GM19025 (cell line): ENCODE measurements around the gene MATK.

Source experiments
- ATAC-seq: cut with Tn5 transposase; IDR thresholded peaks from one replicate; pipeline ENCODE4 v1.9.1; 2021; ENCODE audit warnings: mild to moderate bottlenecking, low read depth, moderate library complexity; ENCODE audit not compliant: unreplicated experiment

Gene MATK

GRCh38 chr19:3792114-3792513 is 5.9 kb upstream of the MATK start:
- no peak for ATAC-seq

DNA sequence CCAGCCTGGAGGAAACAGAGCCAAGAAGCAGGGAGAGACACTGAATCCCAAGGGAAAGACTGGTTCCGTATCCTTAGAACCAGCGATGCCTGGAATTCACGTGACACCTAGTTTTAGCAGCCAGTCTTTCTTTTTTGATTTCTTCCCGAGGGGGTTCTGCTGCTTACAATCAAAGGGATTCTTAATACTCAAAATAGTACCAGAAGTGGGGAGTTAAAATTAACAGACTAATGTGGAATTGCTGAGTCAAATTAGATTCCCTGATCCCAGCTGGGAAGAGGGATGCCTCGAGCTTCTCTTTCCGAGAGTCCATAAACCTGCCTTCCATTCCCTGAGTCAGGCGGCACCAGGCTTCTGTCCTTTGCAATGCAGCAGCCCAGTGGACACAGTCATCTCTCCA is 4.8 kb upstream of the MATK start:
- no peak for ATAC-seq

DNA sequence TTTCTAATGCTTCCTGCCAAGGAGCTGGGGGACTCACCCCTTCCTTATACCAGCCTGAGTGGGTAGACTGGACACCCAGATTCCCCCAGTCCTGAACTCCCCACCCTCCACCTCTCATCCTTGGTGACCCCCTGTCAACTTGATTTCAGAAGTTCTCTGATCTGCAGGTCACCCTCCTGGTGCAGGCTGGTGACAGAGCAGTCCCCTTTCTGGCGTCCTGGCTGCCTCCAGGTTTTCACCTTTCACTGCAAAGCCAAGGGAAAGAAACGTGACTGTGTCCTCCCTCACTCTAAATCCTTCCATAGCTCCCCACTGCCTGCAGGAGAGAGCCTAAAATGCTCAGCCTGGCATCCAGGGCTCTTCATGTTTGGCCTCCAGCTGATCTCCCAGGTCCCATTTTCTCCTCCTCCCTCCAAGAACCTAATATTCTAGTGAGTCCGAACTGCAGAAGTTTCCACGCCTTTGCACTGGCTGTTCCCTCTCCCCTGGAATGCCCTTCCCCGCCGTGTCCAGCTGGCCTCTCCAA is 4.1 kb upstream of the MATK start:
- no peak for ATAC-seq

DNA sequence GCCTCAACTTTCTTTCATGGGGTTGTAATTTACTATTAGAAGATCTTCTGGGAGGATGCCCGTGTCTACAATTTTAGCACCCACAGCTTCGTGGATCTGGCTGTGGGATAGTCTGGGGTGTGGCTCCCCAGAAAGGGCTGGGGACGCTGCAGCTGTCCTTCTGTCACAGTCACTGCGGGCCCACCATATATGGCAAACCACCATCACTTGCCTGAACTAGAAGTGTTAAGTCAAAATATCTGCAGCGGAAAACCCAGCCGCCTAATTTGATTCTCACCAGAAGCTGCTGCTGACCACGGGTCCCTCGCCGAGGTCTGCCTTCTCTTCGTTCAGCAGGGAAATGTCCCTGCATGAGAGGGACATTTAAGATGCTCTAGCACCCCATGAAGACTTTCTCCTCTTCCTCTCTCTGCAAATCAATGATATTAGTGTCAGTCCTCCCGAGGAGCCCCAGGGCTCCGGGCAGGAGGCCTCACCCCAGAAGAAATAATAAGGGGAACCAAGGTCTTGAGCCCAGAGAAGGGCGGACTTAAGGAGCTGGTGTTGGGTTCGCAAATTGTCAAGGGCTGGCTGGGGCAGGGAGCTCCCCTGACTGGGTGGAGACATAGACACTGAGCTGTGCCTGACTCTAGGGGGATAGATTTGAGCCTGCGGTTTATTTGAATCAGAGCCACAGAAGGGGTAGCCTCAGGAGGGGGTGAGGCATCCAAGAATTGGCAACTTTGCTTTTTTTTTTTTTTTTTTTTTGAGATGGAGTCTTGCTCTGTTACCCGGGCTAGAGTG is 3.0 kb upstream of the MATK start:
- no peak for ATAC-seq

- ATAC-seq: no peak
Observed at GRCh38 chr19:3785451-3785937, 687 bp downstream of the MATK start.

GRCh38 chr19:3784607-3785450 is 1.4 kb downstream of the MATK start:
- ATAC-seq: no peak

DNA sequence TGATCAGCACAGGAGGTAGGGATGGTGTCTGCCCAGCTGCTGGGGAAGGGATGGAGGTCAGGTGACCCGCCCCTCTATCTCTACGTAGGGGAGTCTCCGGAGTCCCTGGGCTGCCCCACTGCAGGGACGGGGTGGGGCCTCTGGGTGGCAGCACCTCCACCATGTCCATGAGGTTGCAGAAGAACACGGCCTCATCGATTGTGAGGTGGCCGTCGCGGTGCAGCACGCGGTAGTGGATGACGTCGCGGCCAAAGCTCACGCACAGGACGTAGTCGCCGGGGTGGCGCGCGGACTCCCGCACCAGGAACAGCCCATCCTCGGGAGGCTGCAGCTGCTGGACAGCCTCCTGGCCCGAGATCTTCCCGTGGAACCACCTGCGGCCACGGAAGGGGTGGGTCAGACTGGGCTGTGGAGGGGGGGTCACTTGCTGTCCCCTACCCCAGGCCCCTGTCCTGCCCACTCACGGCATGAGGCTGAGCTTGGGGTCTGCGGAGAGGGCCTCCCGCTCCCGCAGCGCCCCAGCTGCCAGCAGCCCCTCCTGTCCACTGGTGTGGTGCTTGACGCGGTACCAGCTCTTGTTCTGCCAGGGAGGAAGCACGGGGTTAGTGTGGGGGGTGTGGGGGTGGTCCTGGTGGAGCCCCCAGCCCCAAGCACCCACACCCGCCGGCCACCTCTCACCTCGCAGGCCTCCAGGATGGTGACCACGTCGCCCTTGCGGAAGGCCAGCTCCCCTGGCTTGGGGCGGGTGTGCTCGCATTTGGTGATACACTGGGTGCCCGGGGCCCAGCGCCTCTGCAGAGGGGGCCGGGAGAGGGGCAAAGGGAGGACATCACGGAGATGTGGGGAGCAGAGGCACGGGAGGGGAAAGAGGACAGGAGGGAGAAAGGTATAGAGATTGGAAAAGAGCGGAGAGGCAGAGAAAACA is 2.3 kb downstream of the MATK start:
- no peak for ATAC-seq

DNA sequence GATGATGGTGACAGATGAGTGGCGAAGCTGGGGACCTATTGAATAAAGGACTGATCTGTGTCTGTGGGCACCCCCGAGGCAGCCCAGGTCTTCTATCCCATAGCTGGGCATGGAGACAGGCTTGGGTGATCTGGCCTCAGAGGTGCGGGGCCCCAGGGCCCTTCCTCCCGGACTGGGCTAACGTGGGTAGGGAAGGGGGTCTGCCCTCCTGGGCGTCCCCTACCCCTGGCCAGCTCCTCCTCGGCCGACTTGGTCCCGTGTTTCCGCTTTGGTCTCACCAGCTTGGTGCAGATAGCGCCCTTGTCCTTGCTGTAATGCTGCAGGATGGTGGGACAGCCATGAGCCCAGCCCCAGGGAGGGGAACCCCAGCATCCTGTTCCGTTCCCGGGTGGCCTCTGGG is 3.3 kb downstream of the MATK start:
- ATAC-seq: no peak

DNA sequence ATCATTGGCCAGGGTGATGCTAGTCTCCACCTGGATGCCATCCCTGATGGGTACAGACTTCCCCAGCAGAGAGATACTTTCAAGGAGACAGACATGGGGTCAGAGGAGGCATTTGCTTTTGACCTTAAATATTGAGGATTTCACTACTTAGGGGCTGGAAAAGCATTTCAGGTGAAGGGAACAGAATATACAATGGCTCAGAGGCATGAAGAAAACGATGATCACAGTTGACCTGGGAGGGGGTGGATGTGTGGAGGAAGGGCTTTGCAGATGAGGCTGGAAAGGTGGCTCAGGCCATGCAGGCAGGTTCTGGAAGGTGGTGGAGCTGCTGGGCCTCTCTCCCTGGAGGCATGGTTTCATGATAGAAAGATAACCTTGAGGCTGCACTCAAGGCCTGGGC is 3.9 kb downstream of the MATK start:
- no peak for ATAC-seq

DNA sequence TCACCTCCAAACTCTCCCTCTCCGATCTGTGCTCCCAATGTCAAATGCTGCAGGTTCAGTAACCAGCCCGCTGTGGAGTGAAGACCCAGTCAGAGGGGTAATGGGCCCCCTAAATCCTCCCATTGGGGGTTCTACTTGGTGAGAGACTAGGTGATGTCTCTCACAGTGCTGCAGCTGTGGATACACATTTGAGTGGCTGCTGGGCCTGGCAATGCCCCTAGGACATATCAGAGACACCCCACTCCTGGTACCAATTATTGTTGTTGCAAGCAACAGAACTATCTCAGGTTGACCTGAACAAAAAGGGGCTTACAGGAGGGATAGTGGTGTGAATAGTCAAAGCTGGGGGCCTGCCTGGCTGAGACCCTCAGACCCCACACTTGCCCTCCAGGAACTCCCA is 4.6 kb downstream of the MATK start:
- no peak for ATAC-seq

GRCh38 chr19:3780786-3781304 is 5.3 kb downstream of the MATK start:
- no peak for ATAC-seq

DNA sequence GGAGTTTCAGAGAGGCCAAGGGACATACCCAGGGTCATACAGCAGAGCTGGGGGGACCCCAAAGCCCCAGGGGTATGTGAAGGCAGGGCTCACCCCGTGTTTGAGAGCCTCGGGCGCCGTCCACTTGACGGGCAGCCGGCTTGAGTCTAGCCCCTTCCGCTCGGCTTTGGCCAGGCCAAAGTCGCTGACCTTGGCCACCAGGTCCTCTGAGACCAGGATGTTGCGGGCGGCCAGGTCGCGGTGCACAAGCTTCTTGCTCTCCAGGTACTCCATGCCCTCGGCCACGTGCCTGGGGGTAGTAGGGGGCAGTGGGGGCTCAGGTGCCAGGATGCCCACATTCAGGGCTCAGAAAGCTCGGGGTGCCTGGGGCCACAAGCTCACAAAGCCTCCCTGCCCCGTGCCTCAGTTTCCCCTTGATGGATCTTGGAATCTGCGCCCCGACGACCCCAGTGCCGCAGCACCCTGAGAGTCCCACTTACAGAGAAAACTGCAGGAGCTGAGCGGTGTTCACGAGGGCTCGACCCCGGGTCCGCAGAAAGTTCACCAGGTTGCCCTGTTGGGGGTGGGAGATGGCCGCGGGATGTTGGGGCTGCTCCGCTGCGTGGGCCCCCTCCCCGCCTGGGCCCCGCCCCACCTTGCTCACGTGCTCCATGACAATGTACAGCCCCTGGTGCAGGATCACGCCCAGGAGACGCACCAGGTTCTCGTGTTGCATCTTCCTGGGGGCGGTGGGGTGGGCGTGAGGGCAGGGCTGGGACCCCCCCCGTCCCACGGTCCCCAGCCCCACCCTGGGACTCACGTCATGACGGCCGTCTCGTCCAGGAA is 7.1 kb downstream of the MATK start:
- no peak for ATAC-seq

DNA sequence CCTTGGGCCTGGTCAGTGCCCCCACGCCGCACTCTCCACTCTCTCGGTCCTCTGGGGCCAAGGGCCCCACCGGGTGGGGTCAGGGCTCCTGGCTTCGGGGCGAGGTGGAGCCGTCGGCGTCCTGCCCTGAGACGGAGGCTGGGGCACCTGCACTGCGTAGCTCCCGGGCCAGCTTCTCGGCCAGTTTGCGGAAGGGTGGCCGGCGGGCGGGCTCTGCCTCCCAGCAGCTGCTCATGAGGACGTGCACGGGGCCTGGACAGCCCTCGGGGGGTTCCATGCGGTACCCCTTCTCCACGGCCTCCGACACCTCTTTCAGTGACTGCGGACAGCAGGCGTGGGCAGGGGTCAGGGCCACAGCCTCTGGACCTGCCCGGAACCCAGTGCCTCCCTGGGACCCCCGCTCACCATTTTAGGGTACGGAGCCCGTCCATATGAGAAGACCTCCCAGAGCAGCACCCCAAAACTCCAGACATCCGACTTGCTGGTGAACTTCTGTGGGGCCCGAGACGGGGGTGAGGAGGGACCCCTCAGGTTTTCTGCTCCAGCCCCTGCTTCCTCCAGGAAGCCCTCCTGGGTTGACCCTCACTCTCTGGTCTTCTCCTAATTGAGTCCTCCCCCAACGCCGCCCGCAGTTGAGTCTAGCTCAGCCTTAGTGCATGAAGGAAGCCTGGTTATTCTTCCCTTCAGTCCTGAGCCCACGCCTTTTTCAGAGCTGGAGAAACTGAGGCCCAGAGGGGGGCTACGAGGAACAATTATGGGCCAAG is 7.9 kb downstream of the MATK start:
- no peak for ATAC-seq

GRCh38 chr19:3776479-3777040 is 9.6 kb downstream of the MATK start:
- ATAC-seq: no peak

GRCh38 chr19:3775831-3776230 is 10.3 kb downstream of the MATK start:
- ATAC-seq: no peak

GRCh38 chr19:3775374-3775711 is 10.8 kb downstream of the MATK start:
- ATAC-seq: no peak

- ATAC-seq: no peak
Observed at GRCh38 chr19:3774621-3775373, 11.4 kb downstream of the MATK start.
